CD4-positive, alpha-beta T cell treated with Interleukin-12 subunit alpha and Interleukin-12 subunit beta, for 1 hour (primary cell): Measurements from ENCODE around the gene NR3C2.
A peak's percentile ranks its signal among the peaks of the same experiment; 100 is the strongest.

ENCODE experiments used
- DNase-seq: peaks from one replicate; pipeline ENCODE4 v3.0.0-alpha.2; 2020

Gene NR3C2

DNA sequence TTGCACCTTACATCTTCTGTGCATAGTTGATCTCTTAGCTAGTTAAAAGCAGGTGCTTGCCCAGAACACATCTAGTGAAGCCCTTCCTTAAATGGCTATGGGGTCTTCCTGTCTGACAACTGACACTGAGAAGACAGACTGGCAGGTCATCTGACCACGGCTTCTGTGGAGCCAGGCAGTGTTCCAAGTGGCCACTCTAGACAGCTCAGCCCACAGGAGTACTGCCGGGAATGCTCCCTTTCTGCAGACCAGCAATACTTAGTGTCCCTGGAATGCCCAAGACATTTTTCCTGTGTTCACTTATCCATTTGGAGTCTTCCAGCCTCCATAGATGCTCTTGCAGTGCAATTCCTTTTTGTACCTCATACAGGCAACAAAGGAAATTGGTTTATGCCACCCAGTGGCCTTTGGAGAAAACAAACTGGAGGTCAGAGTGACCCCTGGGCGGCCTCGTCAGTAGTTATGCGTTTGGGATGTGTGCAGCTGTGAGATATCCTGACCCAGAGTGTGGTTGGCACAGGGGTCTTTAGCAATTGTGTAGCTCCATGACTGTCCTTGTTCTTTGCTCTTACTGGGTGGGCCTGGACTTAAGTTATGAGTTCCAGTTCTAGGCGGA is 374.8 kb downstream of the NR3C2 start:
- DNase-seq, result no peak

DNA sequence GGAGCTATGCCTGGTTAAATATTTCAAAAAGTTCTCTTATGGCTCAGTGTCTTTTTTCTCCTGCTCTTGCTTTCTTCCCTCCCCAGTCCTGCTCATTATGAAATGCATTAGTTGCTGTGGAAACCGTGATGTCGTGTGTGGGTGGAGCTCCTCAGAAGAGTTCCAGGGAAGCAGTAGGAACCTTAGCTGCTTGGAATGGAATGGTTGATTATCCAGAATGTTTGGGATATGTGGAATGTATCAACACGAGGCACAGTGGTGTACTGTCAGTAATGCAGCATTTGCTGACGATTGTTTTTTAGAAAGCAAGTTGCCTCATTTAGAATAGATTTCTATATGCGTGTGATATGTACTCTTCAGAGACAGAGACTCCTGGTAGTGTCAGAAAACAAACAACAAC is 377.1 kb downstream of the NR3C2 start:
- DNase-seq, result no peak

DNA sequence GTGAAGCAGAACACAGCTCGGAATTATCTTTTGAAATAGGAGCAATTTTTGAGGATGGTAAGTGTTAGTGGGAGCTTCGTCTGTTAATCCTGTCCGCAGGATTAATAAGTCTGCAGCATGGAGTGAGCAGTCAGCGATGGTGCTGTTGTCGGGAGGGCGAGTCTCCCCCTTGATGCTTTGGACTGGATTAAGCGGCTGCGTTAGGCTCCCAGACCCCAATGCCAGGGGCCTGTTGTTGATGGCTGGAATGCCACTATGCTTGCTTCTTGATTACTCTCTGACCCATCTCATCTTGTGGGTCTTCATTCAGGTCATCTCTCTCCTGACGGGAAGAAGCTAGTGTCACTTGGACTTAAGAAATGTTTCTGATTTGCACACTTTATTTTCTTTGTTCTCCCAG is 377.8 kb downstream of the NR3C2 start:
- no peak for DNase-seq

DNA sequence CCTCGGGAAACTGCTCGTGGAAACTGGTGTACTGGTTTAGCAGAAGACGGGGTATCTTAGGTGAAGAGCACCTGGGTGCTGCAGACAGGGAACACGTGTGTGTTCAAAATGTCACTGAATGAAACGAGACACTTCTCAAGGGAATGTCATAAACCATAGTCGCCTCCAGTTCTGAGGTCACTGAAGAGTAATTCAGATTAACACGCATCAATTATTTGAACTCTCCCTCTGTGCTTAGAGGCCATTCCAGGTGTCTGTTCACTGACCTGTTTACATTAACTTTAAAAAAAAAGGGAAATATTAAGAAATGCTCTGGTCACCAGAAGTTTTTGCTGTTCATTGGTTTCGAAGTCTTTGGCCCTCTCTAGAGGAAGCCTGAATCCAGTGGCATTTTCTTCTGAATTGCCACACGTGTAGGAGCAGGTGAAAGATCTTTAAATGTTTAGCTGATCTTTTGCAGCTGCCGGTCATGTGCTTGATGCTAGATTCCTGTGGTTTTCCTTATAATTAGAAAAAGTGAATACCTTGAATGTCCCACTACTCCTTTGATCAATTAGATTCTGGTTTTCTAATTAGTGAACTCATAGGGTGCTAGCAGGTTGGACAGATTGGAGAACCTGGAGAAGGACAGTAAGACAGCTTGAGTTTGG is 379.8 kb downstream of the NR3C2 start:
- no peak for DNase-seq

DNA sequence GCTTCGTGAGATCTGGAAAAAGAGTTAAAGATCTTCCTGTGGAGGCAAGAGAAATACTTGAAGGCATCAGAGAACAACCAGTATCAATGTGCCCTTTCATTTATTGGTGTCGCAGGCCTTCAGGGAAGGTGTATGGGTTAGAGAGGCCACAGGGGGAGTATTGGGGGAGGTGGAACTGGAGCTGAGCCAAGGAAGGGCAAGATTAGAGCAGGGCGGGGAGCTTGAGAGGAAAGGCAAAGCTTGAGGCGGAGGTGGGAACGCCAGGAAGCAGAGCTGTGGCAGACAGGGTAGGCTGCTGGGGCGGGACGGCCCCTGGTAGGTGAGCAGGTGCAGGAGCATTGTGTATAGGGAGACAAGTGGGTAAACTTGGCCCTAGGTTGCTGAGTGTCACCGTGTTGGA is 380.4 kb downstream of the NR3C2 start:
- DNase-seq, result no peak

DNA sequence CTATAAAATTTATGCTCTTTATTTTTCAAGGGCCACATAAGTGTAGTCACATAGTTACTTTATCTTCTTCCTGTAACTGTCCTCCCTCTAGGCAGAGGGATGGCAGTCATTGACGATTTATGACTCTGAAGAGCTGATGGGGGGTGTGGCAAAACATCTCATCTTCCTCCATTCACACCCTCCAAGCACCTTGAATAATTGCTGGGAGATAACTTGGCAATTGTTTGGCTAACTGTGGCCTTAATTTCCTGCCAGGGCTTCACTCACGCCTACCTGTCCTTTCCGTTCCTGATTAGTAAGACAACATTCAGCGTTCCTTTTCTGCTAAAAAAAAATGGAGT is 381.1 kb downstream of the NR3C2 start:
- DNase-seq, result peak; percentile 21

DNA sequence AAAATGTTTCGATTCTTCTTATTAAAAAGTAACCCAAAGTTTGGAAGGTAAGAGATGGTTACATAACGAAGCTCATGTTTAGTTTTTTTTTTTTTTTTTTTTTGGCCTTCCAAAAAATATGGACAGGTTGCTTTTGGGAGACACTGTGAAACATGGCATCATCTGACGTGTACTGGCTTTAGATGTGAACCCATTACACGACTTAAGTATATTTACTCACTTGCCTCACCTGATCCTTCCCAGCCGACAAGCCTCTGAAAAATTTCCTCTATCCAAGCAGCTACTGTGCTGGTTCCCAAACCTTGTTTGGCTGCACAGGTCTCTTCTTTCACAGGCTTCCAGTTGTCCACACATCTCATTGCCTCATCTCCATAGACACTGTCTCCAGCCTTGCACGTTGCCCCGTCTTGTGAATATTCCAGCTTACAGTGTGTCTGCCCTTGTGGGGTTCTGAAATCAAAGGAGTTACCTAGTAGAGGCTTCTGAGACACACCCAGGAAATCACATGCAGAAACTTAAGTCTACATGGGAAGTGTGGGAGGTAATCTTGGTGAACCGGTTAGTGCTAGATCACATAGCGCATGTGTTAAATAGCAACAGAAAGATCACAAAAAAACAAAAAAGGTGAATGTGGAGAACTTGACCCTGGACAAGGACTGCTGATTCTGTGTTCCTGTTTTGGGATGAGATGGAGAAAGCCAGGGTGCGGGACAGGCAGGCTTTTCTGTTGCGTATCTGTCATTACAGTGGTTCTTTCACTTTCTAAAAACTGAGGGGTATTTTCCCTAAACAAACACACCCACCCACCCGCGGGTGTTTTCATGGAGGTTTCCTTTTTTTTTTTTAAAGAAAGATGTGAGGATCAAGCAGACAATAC is 381.7 kb downstream of the NR3C2 start:
- peak; percentile 57 for DNase-seq

DNA sequence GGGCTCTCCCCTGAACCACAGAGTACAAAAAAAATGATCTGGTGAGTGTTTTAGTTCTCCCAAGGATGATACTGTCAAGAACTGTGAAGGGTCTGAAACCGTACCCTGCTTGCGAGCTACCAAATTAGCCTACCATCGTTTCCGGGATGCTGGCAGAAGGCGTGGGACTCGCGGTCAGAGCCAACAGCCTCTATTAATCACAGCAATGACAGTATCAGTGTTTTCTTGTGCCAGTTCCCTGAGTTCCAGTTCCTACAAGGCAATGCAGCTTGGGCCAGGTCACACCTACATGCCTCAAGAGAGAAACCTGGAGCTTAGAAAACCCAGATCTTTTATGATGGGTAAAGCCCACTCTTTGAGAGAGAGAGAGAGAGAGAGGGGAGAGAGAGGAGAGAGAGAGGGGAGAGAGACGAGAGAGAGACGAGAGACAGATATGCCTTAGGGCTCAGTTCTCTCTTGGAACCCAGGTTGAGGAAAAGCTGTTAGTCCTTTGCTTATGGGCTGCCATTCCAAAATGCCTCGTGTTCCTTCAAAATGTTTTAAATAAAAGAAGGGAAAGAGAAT is 382.5 kb downstream of the NR3C2 start:
- DNase-seq, result no peak

DNA sequence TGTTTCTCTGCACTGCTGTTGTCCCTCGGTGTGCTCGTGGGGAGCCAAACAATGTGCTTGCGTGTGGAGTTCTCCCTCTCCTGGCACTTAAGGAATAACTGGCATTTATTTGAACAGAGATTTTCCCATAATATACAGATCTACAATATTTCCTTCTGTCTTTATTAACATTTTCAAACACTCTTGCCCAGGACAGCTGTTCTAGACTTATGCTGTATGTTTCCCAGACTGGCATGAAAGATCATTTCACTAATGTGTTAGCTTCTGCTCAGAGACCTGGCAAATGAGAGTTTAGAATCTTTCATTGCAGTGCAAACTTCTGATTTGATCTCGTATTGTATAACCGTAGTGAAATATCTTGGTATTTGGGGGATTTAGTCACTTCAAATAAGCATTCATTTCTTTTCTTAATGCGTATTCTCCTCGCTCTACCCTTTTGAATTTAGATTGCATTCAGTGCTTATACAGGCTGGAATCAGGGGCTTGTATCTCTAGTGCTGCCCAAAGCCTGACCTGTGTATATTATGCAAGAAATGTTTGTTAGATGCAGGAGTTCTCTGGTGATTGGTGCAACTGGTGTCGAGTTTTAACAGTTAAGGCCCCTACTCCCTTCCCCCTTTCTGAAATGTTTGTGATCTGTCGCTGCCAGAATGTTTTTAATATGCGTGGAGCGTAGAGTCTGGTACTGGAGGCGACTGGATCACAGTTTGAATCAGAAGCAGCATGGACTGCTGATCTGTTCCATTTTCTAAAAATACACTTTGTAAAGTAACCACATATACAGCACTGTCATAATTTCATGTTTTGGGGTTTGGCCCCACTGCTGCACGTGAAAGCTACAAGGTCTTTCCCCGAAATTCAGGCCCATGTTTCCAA is 384.0 kb downstream of the NR3C2 start:
- no peak for DNase-seq

DNA sequence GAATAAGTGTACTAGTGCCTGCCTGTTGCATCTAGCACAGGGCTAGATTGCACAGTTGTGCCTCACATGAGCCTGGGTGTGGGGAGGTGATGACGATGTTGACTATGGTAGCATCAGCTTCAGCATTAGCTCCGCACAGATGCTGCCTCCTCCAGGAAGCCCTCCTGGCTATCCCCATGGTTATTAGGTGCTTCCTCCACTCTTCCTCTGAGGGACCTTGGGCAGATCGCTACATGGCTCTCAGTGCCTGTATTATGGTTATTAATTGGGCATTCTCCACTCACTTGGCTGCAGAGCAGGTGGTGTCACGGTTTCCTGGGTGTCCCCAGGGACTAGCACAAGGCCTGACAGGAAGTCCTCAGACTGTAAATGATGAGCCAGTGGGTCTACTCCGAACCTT is 384.7 kb downstream of the NR3C2 start:
- no peak for DNase-seq

DNA sequence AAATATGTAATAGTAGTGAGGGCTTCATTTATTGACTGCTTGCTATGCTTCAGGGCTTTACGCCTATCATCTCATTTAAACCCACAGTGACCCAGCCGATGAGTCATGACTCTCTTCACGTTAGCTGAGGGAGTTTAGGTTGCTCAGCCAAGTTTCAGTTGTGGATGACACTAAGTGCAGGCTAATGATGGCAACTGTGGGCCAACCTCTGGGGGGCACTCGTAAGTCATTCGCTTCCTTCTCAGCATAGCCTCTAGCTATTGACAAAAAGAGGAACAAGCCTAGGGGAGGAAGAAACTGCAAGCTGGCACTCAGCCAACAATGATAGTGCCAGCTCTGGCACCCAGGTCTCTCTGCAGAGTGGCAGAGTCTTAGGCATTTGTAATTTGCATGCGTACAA is 385.3 kb downstream of the NR3C2 start:
- peak; percentile 72 for DNase-seq

DNA sequence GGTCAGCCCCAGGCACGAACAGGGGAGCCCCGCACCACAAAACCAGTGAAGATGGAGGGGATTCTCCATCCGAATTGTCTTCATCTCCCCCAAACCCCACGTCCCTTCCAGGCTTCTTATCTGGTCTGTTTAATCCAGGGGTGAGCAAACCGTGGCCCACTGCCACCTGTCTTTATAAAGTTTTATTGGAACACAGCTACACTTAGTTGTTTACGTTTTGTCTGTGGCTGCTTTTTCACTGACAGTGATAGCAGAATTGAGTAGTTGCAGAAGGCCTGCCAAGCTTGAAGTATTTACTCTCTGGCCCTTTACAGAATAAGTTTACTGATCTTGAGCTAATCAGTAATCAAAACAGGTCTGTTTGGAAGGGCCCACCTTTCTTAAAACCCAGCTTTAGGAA is 386.4 kb downstream of the NR3C2 start:
- no peak for DNase-seq

DNA sequence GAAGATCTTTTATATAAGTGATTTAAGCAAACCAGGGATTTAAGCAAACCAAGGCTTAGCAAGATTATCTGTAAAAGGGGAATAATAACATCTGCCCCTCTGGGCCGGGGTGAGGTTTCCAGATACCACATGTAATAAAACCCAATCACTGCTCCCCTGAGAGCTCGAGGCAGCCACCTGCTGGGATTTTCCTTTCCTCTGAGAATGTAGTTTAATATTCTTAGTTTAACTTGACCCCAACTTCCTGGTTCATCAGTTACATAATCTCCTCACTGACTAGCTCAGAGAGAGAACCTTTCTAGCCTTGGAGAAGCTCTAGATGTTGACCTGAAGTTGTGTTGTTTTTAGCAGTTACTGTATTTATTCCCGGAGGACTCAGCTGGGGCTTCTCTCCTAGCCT is 387.9 kb downstream of the NR3C2 start:
- DNase-seq, result peak; percentile 25

DNA sequence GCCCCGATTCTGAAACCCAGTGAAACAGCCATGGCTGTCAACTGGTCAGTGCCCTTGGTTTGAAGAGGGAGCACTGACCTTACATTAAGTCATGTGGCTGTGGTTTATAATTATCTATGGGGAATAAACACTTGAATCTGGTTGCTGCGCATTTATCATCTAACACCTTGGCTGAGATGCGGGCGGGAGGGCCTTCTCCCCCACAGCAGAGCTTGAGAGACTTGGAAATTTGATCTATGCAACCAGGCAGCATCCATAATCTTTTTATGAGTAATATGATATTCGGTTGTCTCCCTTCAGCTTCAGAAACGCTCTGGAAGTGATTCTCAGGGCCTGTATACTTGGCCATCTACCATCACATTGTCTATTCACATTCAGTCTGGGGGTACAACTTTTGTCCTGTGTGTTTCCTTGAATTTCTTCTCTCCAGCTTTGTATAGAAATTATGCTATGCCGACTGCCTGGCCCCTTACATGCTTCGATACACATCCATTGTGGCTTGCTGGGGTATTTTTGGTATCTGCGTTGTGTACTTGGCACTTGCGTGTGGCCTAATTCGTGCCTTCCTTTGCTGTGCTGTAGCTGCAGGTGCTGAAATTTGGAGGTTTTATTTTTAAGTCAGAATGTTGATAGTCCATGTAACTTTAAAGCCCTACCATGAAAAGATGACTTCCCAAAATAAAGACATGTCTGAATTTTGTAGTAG is 388.8 kb downstream of the NR3C2 start:
- DNase-seq, result no peak

DNA sequence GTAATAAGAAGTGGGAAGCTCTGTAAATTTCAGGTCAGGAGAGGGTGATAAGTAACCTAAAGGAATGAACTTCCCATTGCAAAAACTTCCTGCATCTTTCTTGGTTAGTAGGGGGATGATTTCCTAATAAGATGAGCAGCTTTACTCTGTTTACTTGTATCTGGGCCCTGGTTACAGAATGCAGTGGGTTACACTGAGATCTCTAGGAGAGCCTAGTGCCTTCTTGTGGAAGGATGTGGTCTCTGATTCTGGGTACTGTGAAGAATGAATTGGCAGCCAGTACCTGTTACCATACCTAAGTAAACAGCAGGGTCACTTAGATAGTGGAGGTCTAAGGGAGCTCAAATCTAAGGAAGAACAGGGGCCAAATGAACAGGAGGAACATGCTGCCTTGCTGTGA is 389.8 kb downstream of the NR3C2 start:
- DNase-seq, result peak; percentile 65

DNA sequence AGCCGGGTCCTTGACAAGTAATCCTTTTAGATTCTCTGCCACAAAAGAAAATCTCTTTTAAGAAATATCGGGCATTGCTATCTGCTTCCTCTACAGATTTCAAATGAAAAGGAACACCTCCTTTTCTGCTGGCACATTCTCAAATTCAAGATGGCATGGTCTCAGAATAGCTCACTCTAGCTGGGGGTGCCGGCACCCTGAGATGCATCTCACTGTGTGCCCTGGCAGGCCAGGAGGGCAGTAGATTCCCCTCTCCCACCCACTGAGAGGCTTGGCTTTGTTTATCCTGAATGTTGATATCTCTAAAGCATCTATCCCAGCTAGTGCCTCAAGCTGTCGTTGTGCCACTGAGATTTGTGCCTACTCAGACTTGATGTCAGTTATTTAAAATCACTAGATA is 390.8 kb downstream of the NR3C2 start:
- no peak for DNase-seq

DNA sequence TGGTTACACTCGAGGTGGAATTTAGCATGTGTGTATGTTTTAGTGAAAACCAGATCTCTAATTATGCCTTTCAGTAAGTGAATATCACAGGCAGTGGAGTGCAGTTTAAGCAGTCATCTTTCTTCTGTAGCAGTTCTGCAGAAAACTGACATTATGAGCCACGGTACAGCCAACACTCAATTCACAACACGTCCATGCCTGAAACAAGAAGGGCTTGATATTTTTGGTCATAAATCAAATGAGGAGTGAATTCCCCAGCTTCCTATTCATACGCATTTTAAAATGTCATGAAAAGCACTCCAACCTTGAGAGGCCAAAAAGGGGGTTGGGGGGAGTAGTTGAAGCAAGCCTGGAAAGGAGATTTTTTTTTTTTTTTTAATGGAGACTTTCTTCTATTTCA is 393.6 kb downstream of the NR3C2 start:
- no peak for DNase-seq

DNA sequence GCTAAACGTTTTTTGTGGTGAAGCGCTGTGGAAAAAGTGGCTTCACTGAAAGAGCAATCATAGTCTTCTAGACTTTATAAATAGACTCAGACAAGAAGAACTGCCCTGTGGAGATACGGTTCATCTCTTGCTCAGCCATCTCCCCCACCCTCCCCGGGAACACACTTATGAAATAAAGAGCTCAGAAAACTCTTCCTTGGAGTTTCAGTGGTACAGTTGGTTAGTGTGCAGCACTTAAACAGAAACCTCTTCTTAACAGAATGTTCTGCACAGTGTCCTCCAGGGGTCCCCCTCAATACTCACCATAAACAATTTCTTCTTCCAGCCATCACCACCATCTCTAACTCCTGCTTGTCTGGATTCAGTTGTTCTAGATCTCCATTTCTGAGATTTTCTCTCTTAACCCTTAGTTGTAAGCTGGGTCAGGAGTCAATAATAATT is 397.3 kb downstream of the NR3C2 start:
- peak; percentile 41 for DNase-seq

DNA sequence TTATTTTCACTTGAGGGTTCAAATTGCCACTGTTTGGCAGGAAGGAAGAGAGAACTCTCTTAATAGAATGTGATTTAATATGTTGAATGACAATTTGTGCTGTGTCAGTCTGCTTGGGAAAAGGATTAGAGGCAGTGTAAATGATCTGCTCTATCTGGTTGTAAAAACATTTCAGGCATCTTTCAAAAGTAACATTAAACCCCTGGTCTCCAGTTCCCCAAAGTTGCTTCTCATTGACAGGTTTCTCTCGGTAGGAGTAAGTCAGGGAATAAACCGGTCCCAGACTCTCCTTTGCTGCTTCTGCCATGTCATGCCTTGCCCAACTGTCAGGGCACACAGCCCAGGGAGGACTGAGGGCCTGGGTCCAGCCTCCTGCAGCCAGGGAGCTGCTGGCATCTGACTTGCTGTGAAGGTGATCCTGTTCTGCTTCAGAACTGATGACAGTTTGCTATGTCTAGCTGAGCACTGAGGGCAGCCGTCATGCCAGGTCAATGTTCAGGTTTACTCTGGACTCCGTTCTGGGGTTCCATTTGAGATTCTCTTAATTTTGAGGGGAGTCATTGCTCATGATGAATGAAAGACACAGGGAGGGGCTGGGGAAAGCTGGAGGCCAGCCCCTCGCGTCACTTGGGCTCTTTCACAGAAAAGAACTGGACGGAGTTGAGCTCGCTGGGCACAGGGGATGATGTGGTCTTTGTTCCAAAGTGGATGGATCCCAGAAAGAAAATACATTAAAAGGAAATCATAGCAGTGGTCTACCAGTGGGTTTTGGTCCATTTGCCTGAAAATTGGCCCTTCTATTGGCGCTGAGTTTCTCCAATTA is 397.9 kb downstream of the NR3C2 start:
- DNase-seq, result no peak

DNA sequence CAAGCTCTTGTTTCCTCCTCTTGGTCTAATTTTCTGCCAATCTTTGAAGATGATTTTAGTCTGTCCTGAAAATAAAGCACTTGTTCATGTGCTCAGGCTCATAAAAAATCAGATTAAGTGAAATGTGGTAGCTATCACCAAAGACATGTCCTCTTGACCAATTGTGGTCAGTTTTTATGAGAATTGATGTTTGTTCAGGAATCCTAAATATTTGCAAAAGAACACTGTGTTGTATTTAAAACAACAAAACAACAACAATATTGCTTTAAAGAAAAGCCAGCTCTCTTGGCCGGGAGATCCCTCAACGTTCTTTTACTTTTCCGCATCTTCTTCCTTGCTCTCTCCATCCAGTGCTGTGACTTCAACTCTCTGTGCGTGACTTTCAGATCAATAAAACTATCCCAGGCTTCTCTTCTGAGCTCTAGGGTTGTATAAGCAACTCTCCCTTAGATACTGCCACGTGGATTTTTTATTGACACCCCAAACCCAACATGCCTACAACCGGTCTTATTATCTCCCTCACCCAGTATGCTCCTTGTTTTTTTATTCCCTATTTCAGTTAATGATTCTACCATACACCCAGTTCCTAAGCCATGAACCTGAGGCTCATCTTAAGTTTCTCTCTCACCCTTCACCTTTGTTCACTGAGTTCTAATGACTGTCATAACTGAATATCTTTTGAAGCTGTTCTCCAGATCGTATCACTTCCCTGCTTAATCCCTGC is 400.4 kb downstream of the NR3C2 start:
- no peak for DNase-seq

DNA sequence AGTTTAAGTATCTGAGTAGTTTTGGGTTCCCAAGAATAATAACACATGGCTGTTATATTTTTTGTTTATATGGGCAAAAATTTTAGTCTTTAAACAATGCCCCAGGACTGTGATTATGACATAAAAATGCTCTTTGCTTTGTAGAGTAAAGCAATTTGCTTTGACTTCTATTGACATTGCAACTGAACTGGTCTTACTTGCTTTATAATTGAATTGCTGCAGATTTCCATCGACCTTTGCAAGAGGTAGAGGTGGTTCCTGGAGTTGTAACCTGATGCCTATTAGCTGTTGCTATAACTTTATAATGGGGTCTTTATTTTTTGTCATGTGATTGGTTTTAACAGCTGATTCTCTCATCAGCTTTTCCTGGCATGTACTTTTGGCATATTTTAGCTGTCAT is 407.4 kb downstream of the NR3C2 start:
- DNase-seq, result no peak
